HG03565 (cell line): ENCODE results near the gene PPP3R1.

Experiments used
- ATAC-seq: cut with Tn5 transposase; IDR thresholded peaks from one replicate; pipeline ENCODE4 v1.9.1; 2021; ENCODE audit warnings: mild to moderate bottlenecking, moderate library complexity; ENCODE audit not compliant: unreplicated experiment

Gene PPP3R1

GRCh38 chr2:68157002-68157401 lies 95.3 kb downstream of the PPP3R1 start:
- ATAC-seq: no peak

GRCh38 chr2:68156419-68156818 lies 95.9 kb downstream of the PPP3R1 start:
- no peak for ATAC-seq

- no peak for ATAC-seq
Measured at GRCh38 chr2:68155618-68156017, 96.7 kb downstream of the PPP3R1 start.

- no peak for ATAC-seq
Measured at GRCh38 chr2:68152681-68153347, 99.5 kb downstream of the PPP3R1 start.

- ATAC-seq: no peak
Measured at GRCh38 chr2:68151037-68151436, 101.3 kb downstream of the PPP3R1 start.

DNA sequence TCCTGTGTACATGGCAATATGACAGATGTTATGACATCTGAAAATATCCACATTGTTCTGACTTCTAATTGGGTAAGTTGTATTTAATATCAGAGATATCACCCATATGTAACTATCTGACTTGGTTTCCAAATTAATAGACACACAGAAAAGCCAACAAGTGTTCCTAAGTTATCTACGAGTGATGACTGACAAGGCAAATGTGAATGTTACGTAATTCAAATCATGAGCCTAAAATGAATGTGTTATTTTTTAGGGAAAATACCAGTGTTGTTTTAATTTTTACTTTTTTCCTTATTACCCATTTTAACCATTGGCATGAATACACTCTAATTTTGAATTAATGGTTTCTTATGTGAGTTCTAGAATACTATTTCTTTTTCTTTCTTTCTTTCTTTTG lies 110.5 kb downstream of the PPP3R1 start:
- ATAC-seq: no peak

DNA sequence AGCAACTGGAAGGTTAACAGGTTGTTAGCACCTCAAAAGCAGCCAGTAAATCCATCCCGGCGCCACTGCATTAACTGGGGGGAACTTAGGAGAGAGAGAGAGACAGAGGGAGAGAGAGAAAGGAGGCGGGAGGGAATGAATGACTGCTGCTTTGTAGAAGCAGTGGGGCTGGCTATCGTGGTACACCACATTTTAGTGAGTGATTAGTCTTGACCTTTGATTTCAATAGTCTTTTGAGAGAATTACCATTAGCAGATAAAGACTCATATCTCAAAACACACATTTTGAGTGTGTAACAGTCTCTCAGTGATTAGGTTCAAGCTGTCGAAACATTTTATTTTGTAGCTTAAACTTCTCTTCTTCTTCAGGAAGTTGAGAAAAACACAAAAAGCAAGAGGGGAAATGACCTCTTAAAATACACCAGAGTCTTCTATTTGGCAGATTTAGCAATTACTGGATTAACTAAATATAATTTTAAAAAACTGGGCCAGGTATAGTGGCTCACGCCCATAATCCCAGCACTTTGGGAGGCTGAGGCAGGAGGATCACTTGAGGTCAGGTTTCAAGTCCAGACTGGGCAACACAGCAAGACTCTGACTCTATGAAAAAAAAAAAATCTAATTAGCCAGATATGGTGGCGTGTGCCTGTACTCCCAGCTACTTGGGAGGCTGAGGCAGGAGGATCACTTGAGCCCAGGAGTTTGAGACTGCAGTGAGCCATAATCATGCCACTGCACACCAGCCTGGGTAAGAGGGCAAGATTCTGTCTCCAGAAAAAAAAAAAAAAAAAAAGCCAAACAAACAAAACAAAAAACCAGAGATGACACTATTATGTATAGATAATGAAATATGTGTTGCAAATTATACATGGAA lies 116.6 kb downstream of the PPP3R1 start:
- no peak for ATAC-seq

DNA sequence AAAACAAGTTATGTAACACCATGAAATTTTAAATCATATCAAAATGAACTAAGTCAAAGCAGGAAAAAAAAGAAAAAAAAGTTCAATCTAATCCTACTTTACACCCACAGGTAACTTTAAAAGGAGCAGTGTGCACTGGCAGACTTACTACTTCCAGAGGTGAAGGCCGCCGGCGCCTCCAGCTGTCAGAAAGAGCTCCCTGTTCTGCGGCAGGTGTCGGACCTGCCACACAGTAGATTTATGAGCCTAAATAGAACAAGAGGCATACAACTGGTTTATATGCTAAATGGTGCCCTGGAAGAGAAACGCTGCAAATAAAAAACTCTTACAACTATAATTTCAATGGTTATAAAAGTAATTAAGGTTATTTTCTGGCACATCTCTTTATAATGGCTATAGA lies 117.8 kb downstream of the PPP3R1 start:
- no peak for ATAC-seq

- no peak for ATAC-seq
Measured at GRCh38 chr2:68134120-68134519, 118.2 kb downstream of the PPP3R1 start.
